ENCODE measurements around the gene KRTAP12-1.

DNA sequence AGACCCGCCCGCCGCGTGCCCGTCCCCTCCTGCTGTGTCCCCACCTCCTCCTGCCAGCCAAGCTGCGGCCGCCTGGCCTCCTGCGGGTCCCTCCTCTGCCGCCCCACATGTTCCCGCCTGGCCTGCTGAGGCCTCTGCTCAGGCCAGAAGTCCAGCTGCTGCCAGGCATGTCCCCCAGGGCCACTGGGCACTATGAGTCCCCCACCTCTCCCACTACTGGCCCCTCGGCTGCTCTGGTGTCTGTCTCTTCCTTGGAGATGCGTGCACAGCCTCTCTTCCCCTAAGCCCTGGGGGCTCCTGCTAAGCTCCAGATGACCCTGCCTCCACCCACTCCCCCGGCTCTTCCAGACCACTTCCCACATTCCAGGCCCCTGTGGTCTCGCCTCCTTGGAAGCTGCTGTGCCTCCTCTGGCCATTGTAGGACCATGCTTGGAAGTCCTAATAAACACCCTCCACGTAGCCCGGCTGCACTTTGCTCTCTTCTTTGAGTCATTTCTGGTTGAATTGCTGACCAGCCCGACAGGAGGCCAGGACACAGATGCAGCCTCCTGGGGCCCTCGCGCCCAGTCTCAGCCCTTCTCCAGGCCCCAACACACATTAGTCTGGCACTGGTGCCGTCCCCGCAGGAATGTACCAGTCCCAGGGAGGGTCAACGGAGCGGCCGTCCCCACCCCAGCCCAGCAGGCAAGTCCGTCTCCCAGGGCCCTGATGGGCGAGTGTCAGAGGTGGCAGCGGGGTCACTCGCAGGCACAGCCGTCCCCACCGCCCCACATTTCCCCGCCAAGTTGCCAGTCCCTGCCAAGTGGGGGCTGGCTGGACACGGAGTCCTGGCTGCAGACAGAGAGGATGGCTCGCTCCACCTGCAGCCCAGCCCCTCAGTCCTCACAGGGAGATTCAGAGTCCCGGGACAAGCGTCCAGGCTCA is 16.1 kb upstream of the KRTAP12-1 start:
- TF ChIP-seq OSR1 (CRISPR knock-in tag; IDR thresholded peaks at IDR 0.05) (no peak), ZFP30 (CRISPR knock-in tag; IDR thresholded peaks at IDR 0.05) (no peak), ZNF8 (CRISPR knock-in tag; IDR thresholded peaks at IDR 0.05) (no peak)

All from SK-N-SH treated with all-trans-retinoic acid at 6 μM for 48 hours (cell line).